WTC11 (cell line): ENCODE data around the gene PCGF3.

Experiments used
- CBFB ChIP-seq: sonication (generic); formaldehyde crosslinking; IDR thresholded peaks from 2 replicates; pipeline ENCODE4 v1.8.1; 2022; ENCODE audit warnings: mild to moderate bottlenecking, low read depth, missing genetic modification reagents
- CREB1 ChIP-seq: sonication (generic); formaldehyde crosslinking; IDR thresholded peaks from 2 replicates; pipeline ENCODE4 v1.8.0; 2023; ENCODE audit warnings: mild to moderate bottlenecking, missing genetic modification reagents
- CREM ChIP-seq: sonication (generic); formaldehyde crosslinking; IDR thresholded peaks from 2 replicates; pipeline ENCODE4 v1.8.1; 2022; ENCODE audit warnings: mild to moderate bottlenecking, missing genetic modification reagents, moderate library complexity
- CTCF ChIP-seq: fragments of 200-600 bp; IDR thresholded peaks from 2 replicates; pipeline ENCODE4 v1.8.0; 2022; ENCODE audit warnings: antibody characterized with exemption
- MAX ChIP-seq: sonication (generic); formaldehyde crosslinking; IDR thresholded peaks from 2 replicates; pipeline ENCODE4 v1.8.0; 2022; ENCODE audit warnings: mild to moderate bottlenecking, missing genetic modification reagents
- NFYB ChIP-seq: sonication (generic); formaldehyde crosslinking; conservative IDR thresholded peaks from 2 replicates; pipeline ENCODE4 v1.8.0; 2022; ENCODE audit warnings: low read depth, missing genetic modification reagents
- PRDM15 ChIP-seq: sonication (generic); formaldehyde crosslinking; IDR thresholded peaks from 2 replicates; pipeline ENCODE4 v1.8.0; 2022; ENCODE audit warnings: missing genetic modification reagents
- PREB ChIP-seq: sonication (generic); formaldehyde crosslinking; IDR thresholded peaks from 2 replicates; pipeline ENCODE4 v1.8.1; 2022; ENCODE audit warnings: mild to moderate bottlenecking, missing genetic modification reagents, moderate library complexity, borderline replicate concordance
- SMAD4 ChIP-seq: sonication (generic); formaldehyde crosslinking; IDR thresholded peaks from 2 replicates; pipeline ENCODE4 v1.8.0; 2022; ENCODE audit warnings: mild to moderate bottlenecking, missing genetic modification reagents
- SP1 ChIP-seq: sonication (generic); formaldehyde crosslinking; conservative IDR thresholded peaks from 2 replicates; pipeline ENCODE4 v1.8.1; 2022; ENCODE audit warnings: missing genetic modification reagents
- TEAD4 ChIP-seq: sonication (generic); formaldehyde crosslinking; IDR thresholded peaks from 2 replicates; pipeline ENCODE4 v1.8.0; 2022; ENCODE audit warnings: mild to moderate bottlenecking, missing genetic modification reagents
- USF1 ChIP-seq: sonication (generic); formaldehyde crosslinking; IDR thresholded peaks from 2 replicates; pipeline ENCODE4 v1.8.0; 2022; ENCODE audit warnings: mild to moderate bottlenecking, missing genetic modification reagents
- ZNF263 ChIP-seq: sonication (generic); formaldehyde crosslinking; IDR thresholded peaks from 2 replicates; pipeline ENCODE4 v1.8.1; 2022; ENCODE audit warnings: low read depth, mild to moderate bottlenecking, moderate library complexity, missing genetic modification reagents

- TF ChIP-seq PREB (CRISPR knock-in tag) (no peak), CBFB (CRISPR knock-in tag) (no peak), USF1 (CRISPR knock-in tag) (no peak), MAX (no peak), TEAD4 (no peak), ZNF263 (CRISPR knock-in tag) (no peak), CTCF (no peak), NFYB (no peak), CREM (CRISPR knock-in tag) (no peak), SMAD4 (CRISPR knock-in tag) (no peak), PRDM15 (CRISPR knock-in tag) (no peak), SP1 (CRISPR knock-in tag) (no peak), CREB1 (CRISPR knock-in tag) (no peak)
Observed at GRCh38 chr4:740656-741282, 35.1 kb downstream of the PCGF3 start.
